ENCODE measurements around the gene ARF6. TPM values are rescaled to one million over a fixed set of nuclear protein-coding genes. Genes with fewer than 3 reads are reported as not detected.

ARF6 gene
- total and polyA plus RNA-seq, 2 donors (not counting 1 experiment from before 2014, with no cell fraction given): 54.7 to 67.4 TPM

- Histone ChIP-seq H3K4me3 (replicated peaks in 1 of 4; ENCODE audit: control extremely low read depth in 1 of 4, insufficient read depth in 1 of 4, low read depth in 3 of 4, low read length in 4 of 4) (no peak overlapping the region), H3K36me3 (ENCODE audit: control insufficient read depth, insufficient read depth, low read length) (no peaks in the 10 kb centered on the region), H4K20me1 (ENCODE audit: control insufficient read depth, extremely low read depth, insufficient read depth, low read length) (no peaks in the 10 kb centered on the region), H3K4me2 (ENCODE audit: extremely low read depth, insufficient read depth, low read length) (no peak overlapping the region), H3K9ac (ENCODE audit: insufficient read depth, low read length) (no peak overlapping the region), H3K27ac (ENCODE audit: insufficient read depth, low read length) (no peak overlapping the region), H3K4me1 (ENCODE audit: control insufficient read depth, extremely low read depth, insufficient read depth, low read length) (no peaks in the 10 kb centered on the region), H3K79me2 (ENCODE audit: control insufficient read depth, insufficient read depth, low read length) (no peaks in the 10 kb centered on the region), H2AFZ (ENCODE audit: low read length) (no peak overlapping the region), H3K27me3 (ENCODE audit: control insufficient read depth, insufficient read depth, low read length) (no peaks in the 10 kb centered on the region), H3K9me3 (ENCODE audit: control insufficient read depth, insufficient read depth, low read depth, low read length) (no peaks in the 10 kb centered on the region)
- no peak for DNase-seq (ENCODE audit: low read depth in 2 of 2)
- no peak for TF ChIP-seq EZH2 (IDR thresholded peaks at IDR 0.05; ENCODE audit: low read length, missing control alignments)
- no peak for TF ChIP-seq CTCF (conservative IDR thresholded peaks at IDR 0.05 in 1 of 2, IDR thresholded peaks at IDR 0.05 in 1 of 2; ENCODE audit: low read depth in 1 of 2, low read length in 2 of 2)
Observed at GRCh38 chr14:49919825-49920659, 27.2 kb downstream of the ARF6 start.

DNA sequence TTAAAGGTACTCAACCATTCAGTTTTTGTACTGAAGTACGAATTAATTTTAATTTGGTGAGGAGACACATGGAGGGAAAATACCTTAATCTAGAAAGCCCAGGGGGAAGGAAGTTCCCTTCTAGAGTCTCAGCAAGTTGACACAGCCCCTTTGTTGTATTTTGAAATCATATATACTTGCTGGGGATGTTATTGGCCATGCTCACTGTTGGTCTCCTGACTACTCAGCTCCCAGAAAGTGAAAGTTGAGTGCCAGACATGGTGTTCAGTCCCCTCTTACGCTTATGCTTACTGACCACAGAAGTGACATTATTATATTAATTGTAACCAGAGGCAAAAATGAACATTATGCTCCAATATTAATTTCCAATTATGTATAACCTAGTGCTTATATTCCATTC is 28.1 kb downstream of the ARF6 start:
- DNase-seq (ENCODE audit: low read depth in 2 of 2): no peak
- H3K4me2 ChIP-seq (ENCODE audit: extremely low read depth, insufficient read depth, low read length): no peak overlapping the region
- H3K9me3 ChIP-seq (ENCODE audit: control insufficient read depth, insufficient read depth, low read depth, low read length): no peaks in the 10 kb centered on the region
- H2AFZ ChIP-seq (ENCODE audit: low read length): no peak overlapping the region
- H3K4me1 ChIP-seq (ENCODE audit: control insufficient read depth, extremely low read depth, insufficient read depth, low read length): no peaks in the 10 kb centered on the region
- TF ChIP-seq EZH2 (IDR thresholded peaks at IDR 0.05; ENCODE audit: low read length, missing control alignments) (no peak), CTCF (conservative IDR thresholded peaks at IDR 0.05 in 1 of 2, IDR thresholded peaks at IDR 0.05 in 1 of 2; ENCODE audit: low read depth in 1 of 2, low read length in 2 of 2) (no peak)
- no peak overlapping the region for H3K9ac ChIP-seq (ENCODE audit: insufficient read depth, low read length)
- H3K79me2 ChIP-seq (ENCODE audit: control insufficient read depth, insufficient read depth, low read length): no peaks in the 10 kb centered on the region
- H3K27ac ChIP-seq (ENCODE audit: insufficient read depth, low read length): no peak overlapping the region
- H4K20me1 ChIP-seq (ENCODE audit: control insufficient read depth, extremely low read depth, insufficient read depth, low read length): no peaks in the 10 kb centered on the region
- H3K27me3 ChIP-seq (ENCODE audit: control insufficient read depth, insufficient read depth, low read length): no peaks in the 10 kb centered on the region
- no peak overlapping the region for H3K4me3 ChIP-seq (replicated peaks in 1 of 4; ENCODE audit: control extremely low read depth in 1 of 4, insufficient read depth in 1 of 4, low read depth in 3 of 4, low read length in 4 of 4)
- no peaks in the 10 kb centered on the region for H3K36me3 ChIP-seq (ENCODE audit: control insufficient read depth, insufficient read depth, low read length)

- no peaks in the 10 kb centered on the region for H4K20me1 ChIP-seq (ENCODE audit: control insufficient read depth, extremely low read depth, insufficient read depth, low read length)
- no peaks in the 10 kb centered on the region for H3K9me3 ChIP-seq (ENCODE audit: control insufficient read depth, insufficient read depth, low read depth, low read length)
- H2AFZ ChIP-seq (ENCODE audit: low read length): no peak overlapping the region
- H3K79me2 ChIP-seq (ENCODE audit: control insufficient read depth, insufficient read depth, low read length): no peaks in the 10 kb centered on the region
- H3K27ac ChIP-seq (ENCODE audit: insufficient read depth, low read length): no peak overlapping the region
- H3K4me2 ChIP-seq (ENCODE audit: extremely low read depth, insufficient read depth, low read length): no peak overlapping the region
- H3K27me3 ChIP-seq (ENCODE audit: control insufficient read depth, insufficient read depth, low read length): no peaks in the 10 kb centered on the region
- no peak overlapping the region for H3K4me3 ChIP-seq (replicated peaks in 1 of 4; ENCODE audit: control extremely low read depth in 1 of 4, insufficient read depth in 1 of 4, low read depth in 3 of 4, low read length in 4 of 4)
- no peak for DNase-seq (ENCODE audit: low read depth in 2 of 2)
- no peaks in the 10 kb centered on the region for H3K4me1 ChIP-seq (ENCODE audit: control insufficient read depth, extremely low read depth, insufficient read depth, low read length)
- TF ChIP-seq CTCF (conservative IDR thresholded peaks at IDR 0.05 in 1 of 2, IDR thresholded peaks at IDR 0.05 in 1 of 2; ENCODE audit: low read depth in 1 of 2, low read length in 2 of 2): no peak
- TF ChIP-seq EZH2 (IDR thresholded peaks at IDR 0.05; ENCODE audit: low read length, missing control alignments): no peak
- H3K9ac ChIP-seq (ENCODE audit: insufficient read depth, low read length): no peak overlapping the region
- H3K36me3 ChIP-seq (ENCODE audit: control insufficient read depth, insufficient read depth, low read length): no peaks in the 10 kb centered on the region
Observed at GRCh38 chr14:49921401-49921800, 28.5 kb downstream of the ARF6 start.
